Loucy (cell line): ENCODE measurements around the gene ZNF878.

Source experiments
- EZH2phosphoT487 ChIP-seq: fragments of 200-600 bp; IDR thresholded peaks from 2 replicates; pipeline ENCODE4 v1.6.1; 2018; ENCODE audit warnings: antibody characterized with exemption, mild to moderate bottlenecking, moderate library complexity, borderline replicate concordance
- TF ChIP-seq, protein P1 (sequence below): fragments of 200-600 bp; sonication (generic); conservative IDR thresholded peaks from 2 replicates; pipeline ENCODE4 v1.5.1; 2014; ENCODE audit warnings: mild to moderate bottlenecking, antibody characterized with exemption, low read length

- TF ChIP-seq, protein P1, sequence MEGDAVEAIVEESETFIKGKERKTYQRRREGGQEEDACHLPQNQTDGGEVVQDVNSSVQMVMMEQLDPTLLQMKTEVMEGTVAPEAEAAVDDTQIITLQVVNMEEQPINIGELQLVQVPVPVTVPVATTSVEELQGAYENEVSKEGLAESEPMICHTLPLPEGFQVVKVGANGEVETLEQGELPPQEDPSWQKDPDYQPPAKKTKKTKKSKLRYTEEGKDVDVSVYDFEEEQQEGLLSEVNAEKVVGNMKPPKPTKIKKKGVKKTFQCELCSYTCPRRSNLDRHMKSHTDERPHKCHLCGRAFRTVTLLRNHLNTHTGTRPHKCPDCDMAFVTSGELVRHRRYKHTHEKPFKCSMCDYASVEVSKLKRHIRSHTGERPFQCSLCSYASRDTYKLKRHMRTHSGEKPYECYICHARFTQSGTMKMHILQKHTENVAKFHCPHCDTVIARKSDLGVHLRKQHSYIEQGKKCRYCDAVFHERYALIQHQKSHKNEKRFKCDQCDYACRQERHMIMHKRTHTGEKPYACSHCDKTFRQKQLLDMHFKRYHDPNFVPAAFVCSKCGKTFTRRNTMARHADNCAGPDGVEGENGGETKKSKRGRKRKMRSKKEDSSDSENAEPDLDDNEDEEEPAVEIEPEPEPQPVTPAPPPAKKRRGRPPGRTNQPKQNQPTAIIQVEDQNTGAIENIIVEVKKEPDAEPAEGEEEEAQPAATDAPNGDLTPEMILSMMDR: no peak
- TF ChIP-seq EZH2phosphoT487: no peak
These were observed 37.0 kb downstream of the ZNF878 start for GRCh38 chr19:12015753-12016116.
